ENCODE results near the gene DACH1. TPM values are rescaled to one million over a fixed set of nuclear protein-coding genes. Genes with fewer than 3 reads are reported as not detected.

Gene DACH1
- total and polyA plus RNA-seq, 2 of the 8 experiments (the other 6 are each of a cell fraction or from before 2014, with no cell fraction given): 0.12 to 0.67 TPM

DNA sequence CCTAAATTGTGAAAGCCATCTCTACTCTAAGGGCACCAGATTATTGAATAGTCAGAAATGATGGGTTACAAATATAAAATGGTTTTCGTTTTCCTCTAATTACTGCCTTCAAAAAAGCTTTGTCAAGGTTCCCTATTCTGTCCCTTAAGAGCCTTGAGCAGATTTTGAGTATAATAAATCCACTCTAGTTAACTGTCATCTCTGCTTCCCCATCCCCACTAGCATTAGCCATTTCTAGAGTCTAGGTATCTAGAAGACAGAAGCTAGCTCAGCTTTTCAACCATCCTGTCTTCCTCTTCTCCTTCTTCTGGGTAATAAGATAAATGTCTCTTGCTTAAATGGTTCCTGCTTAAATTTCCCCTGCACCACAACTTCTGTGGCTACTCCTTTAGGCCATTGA lies 290.4 kb downstream of the DACH1 start (continued):
- TF ChIP-seq, protein P1, sequence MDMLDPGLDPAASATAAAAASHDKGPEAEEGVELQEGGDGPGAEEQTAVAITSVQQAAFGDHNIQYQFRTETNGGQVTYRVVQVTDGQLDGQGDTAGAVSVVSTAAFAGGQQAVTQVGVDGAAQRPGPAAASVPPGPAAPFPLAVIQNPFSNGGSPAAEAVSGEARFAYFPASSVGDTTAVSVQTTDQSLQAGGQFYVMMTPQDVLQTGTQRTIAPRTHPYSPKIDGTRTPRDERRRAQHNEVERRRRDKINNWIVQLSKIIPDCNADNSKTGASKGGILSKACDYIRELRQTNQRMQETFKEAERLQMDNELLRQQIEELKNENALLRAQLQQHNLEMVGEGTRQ (IDR thresholded peaks at IDR 0.05; ENCODE audit: low read length): no peak
- TF ChIP-seq RBBP5 (IDR thresholded peaks at IDR 0.05; ENCODE audit: borderline replicate concordance, low read depth, low read length) (no peak), TCF12 (IDR thresholded peaks at IDR 0.05; ENCODE audit: low read depth, low read length) (no peak)
- TF ChIP-seq, protein P2, sequence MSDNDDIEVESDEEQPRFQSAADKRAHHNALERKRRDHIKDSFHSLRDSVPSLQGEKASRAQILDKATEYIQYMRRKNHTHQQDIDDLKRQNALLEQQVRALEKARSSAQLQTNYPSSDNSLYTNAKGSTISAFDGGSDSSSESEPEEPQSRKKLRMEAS (IDR thresholded peaks at IDR 0.05): no peak

All from H1 (cell line).